Measurements from ENCODE around the gene POU2AF1.
"Not testable (repeated sequence)": the region's sequence is repeated elsewhere in the genome, so short reads cannot be mapped to it uniquely, and the experiment has no call there.

POU2AF1 gene

DNA sequence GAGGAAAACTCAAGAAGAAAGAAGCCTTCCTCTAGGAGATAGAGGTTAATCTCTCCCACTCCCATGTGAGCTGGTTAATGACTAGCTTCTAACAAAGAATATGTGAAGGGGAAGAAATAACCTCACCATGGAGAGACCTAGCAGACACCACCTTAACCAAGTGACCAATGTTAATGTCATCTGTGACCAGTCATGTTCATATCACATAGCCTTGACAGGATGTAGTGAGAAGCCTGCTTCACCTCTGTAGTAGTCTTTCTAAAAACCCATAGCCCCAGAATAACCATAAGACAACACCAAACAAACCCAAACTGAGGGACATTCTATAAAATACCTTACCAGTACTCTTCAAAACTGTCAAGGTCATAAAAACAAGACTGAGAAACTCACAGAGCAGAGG, 21.5 kb upstream of the POU2AF1 start:
- TF ChIP-seq, protein P1, sequence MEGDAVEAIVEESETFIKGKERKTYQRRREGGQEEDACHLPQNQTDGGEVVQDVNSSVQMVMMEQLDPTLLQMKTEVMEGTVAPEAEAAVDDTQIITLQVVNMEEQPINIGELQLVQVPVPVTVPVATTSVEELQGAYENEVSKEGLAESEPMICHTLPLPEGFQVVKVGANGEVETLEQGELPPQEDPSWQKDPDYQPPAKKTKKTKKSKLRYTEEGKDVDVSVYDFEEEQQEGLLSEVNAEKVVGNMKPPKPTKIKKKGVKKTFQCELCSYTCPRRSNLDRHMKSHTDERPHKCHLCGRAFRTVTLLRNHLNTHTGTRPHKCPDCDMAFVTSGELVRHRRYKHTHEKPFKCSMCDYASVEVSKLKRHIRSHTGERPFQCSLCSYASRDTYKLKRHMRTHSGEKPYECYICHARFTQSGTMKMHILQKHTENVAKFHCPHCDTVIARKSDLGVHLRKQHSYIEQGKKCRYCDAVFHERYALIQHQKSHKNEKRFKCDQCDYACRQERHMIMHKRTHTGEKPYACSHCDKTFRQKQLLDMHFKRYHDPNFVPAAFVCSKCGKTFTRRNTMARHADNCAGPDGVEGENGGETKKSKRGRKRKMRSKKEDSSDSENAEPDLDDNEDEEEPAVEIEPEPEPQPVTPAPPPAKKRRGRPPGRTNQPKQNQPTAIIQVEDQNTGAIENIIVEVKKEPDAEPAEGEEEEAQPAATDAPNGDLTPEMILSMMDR (IDR thresholded peaks at IDR 0.05; ENCODE audit: control extremely low read depth, extremely low read depth, low read depth, missing control alignments) = no peak
- ChIA-PET CTCF (interaction anchor here (0.9 to 6.6 kb wide), 8 partner anchors 9 to 32 kb away, joined by 3 to 39 read pairs (median 5); no protein-coding TSS in a partner anchor), POLR2A (no interaction called here)
- DNase-seq (ENCODE audit: extremely low spot score) = no peak

DNA sequence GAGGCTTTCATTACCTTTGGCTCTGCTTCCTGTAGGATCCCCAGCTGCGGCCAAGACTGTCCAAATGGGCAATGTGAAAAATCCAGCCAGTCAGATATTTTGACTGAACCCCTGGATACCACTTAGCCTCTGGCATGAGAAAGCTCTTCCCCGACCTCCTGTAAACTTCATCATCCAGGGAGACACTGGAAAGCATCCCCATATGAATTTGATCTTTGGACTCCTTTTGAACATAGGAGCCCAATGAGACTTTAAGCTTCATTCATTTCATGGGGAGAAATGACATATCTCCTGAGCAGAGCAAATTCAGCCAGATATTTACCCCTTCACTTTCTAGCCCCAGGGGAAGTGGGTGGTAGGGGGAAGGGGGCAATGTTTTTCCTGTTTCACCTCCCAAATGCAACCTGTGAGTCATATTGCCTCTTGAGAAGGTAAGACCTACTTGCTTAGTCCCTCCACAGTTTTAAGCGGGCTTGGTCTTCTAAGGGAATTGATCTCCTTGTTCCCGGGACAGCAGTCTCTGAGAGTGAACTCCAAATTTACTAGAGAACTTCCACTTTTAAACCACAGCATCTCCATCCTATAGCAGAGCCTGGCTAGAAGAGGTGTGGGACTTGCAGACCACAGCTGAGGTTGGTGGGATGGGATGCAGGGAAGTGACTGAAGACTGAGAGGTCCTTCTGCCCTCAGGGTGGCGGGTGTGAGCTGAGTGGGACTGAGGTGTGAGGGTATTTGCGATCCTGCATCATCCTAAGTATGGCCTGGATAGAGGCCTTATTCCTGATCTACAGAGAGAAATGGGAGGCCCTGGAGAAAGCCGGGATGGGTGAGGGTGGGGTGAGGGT, 20.3 kb upstream of the POU2AF1 start:
- ChIA-PET POLR2A (interaction anchor here (0.6 kb wide), 1 partner anchor 20 kb away, joined by 6 read pairs; the partner anchor contains the start of gene POU2AF1), CTCF (interaction anchor here (0.7 to 6.6 kb wide), 12 partner anchors 9 to 117 kb away, joined by 3 to 39 read pairs (median 6); no protein-coding TSS in a partner anchor)
- TF ChIP-seq, protein P1 (IDR thresholded peaks at IDR 0.05; ENCODE audit: control extremely low read depth, extremely low read depth, low read depth, missing control alignments) = peak; percentile 44
- no peak for DNase-seq (ENCODE audit: extremely low spot score)

DNA sequence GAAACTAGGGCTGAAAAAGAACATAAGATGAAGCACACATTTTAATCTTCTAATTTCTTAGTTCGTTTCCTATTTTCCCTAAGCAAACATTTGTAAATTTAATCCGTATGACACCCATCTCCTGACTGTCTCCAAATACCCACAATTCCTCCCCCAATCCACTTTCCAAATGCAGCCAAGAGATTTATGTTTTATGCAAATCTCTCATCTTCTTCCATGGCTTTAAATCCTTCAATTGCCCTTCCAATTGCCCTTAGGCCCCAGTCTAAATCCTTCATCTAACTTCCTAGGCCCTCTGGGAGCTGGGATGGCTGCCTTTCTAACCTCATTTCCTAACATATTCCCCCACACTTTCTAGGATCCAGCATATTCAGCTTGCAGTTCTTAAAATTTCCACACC, 18.0 kb upstream of the POU2AF1 start:
- ChIA-PET POLR2A (no interaction called here), CTCF (interaction anchor here (0.8 to 6.6 kb wide), 3 partner anchors 15 to 32 kb away, joined by 3 to 39 read pairs (median 28); no protein-coding TSS in a partner anchor)
- DNase-seq (ENCODE audit: extremely low spot score) = no peak
- TF ChIP-seq, protein P1 (IDR thresholded peaks at IDR 0.05; ENCODE audit: control extremely low read depth, extremely low read depth, low read depth, missing control alignments) = no peak

DNA sequence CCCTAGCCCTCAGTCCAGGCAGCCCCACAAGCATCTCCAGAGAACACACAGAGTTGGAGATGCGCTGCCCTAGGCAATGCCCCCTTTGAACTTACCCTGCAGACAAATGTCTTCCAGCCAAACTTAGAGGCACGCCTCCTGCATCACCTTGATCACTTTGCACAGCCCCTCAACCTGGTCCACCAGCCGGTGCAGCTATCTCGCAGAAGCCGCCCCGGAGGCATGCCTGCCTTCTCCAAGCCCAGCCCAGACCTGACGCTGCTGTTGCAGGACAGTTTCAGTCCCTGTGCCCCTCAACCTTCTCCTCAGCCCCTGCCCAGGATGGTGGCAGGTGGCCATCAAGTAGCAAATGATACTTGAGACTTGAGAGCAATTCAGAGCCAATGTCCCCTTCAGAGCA, 16.7 kb upstream of the POU2AF1 start:
- no peak for DNase-seq (ENCODE audit: extremely low spot score)
- ChIA-PET POLR2A (no interaction called here), CTCF (interaction anchor here (6.6 kb wide), 2 partner anchors 26 to 33 kb away, joined by 28 to 39 read pairs; no protein-coding TSS in a partner anchor)
- TF ChIP-seq, protein P1 (IDR thresholded peaks at IDR 0.05; ENCODE audit: control extremely low read depth, extremely low read depth, low read depth, missing control alignments) = no peak

DNA sequence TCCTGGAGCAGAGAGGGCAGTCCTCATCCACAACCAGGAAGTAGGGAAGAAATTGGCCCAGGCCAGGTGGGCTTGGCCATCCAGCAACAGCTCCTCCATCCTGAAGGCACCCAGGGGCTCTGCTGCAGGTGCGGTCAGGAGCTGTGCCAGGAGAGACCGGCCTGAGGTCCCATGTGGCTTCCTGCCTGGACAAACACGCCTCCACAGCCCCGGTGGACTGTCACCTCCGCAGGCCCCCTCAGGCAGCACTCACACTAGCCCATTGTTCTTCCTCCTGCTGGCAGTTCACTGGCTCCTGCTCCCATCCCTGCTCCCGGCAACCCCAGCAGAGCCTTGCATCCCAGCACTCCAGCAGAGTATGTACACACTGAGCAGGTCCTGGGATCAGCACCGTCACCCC, 16.0 kb upstream of the POU2AF1 start:
- TF ChIP-seq, protein P1 (IDR thresholded peaks at IDR 0.05; ENCODE audit: control extremely low read depth, extremely low read depth, low read depth, missing control alignments) = no peak
- CTCF ChIA-PET = interaction anchor here (2.3 to 6.6 kb wide), 3 partner anchors 13 to 34 kb away, joined by 9 to 28 read pairs (median 11); no protein-coding TSS in a partner anchor
- DNase-seq (ENCODE audit: extremely low spot score) = no peak
- POLR2A ChIA-PET = no interaction called here

DNA sequence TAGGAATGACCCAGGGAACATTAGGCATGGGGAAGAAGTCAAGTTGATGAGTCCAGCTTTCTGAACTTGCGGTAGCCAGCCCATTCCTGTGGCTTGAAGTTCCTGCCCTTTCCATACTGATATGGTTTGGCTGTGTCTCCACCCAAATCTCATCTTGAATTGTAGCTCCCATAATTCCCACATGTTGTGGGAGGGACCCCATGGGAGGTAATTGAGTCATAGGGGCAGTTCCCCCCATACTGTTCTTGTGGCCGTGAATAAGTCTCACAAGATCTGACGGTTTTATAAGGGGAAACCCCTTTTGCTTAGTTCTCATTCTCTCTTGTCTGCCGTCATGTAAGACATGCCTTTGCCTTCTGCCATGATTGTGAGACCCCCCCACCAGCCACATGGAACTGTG, 15.1 kb upstream of the POU2AF1 start:
- CTCF ChIA-PET = interaction anchor here (0.7 to 6.6 kb wide), 9 partner anchors 9 to 35 kb away, joined by 3 to 28 read pairs (median 6); partner anchors contain the start of gene POU2AF1
- POLR2A ChIA-PET; DNase-seq (ENCODE audit: extremely low spot score): not testable (repeated sequence)

DNA sequence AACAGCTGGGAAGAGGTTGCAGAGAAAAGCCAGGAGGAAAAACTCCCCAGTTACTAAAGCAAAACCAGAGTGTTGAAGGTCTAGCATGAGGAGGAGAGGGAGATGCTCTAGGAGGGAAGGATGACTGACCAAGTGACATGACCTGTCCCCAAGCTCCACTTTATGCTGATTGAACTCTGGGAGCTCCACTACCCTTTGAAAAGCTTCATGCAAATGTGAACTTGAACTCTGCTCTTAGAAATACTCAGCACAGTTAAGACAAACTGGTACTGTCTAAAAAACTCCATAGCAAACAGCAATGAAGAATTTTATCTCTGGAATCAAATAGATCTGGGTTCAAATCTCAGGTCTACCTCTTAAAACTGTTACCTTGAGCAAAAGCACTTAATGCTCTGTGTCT, 14.5 kb upstream of the POU2AF1 start:
- TF ChIP-seq, protein P1 (IDR thresholded peaks at IDR 0.05; ENCODE audit: control extremely low read depth, extremely low read depth, low read depth, missing control alignments) = no peak
- CTCF ChIA-PET = interaction anchor here (0.9 to 6.6 kb wide), 8 partner anchors 9 to 35 kb away, joined by 3 to 28 read pairs (median 8); partner anchors contain the start of gene POU2AF1
- POLR2A ChIA-PET = interaction anchor here (0.9 kb wide), 1 partner anchor 24 kb away, joined by 3 read pairs; no protein-coding TSS in a partner anchor
- no peak for DNase-seq (ENCODE audit: extremely low spot score)

All from GM10248 (cell line).